GM12891 (cell line): ENCODE measurements around the gene UMAD1.

Experiments used
- PAX5 ChIP-seq: IDR thresholded peaks from 2 replicates; pipeline ENCODE4 v1.6.1; 2011; ENCODE audit warnings: low read length, moderate library complexity, mild to moderate bottlenecking; ENCODE audit not compliant: insufficient read depth, severe bottlenecking
- POLR2A ChIP-seq: IDR thresholded peaks from 2 replicates; pipeline ENCODE4 v1.6.1; 2011; ENCODE audit warnings: low read depth, low read length, control low read depth
- POLR2AphosphoS5 ChIP-seq: IDR thresholded peaks from 2 replicates; pipeline ENCODE4 v1.6.1; 2011; ENCODE audit warnings: low read depth, low read length, control low read depth
- POU2F2 ChIP-seq: IDR thresholded peaks from 2 replicates; pipeline ENCODE4 v1.6.1; 2011; ENCODE audit warnings: low read depth, mild to moderate bottlenecking, control low read depth, low read length, moderate library complexity
- SPI1 ChIP-seq: IDR thresholded peaks from 2 replicates; pipeline ENCODE4 v1.6.1; 2011; ENCODE audit warnings: low read depth, low read length, control low read depth
- TAF1 ChIP-seq: IDR thresholded peaks from 2 replicates; pipeline ENCODE4 v1.6.1; 2011; ENCODE audit warnings: low read depth, low read length, control low read depth

GRCh38 chr7:7790041-7790741, 149.6 kb downstream of the UMAD1 start:
- TF ChIP-seq POLR2AphosphoS5 (no peak), POLR2A (no peak), TAF1 (no peak), SPI1 (no peak), PAX5 (no peak), POU2F2 (no peak)
